ENCODE results near the gene PHF21B.

DNA sequence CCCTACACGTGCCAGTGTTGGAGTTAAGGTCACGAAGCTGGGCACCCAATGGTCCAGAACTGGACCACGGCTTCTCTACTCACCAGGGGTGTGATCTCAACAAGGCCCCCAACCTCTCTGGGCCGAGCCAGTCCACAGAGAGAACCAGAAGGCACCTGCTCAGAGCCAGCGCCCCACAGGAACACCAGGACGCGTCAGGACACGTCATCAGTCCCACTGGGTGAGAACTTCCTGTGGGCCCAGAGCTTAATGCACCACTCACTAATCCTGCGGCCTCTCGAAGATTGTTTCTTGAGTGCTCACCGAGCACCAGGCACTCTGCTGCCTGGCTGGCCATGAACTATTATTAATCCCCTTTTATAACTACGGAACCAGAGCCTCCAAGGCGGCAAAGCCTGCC is 10.1 kb downstream of the PHF21B start:
- TF ChIP-seq POLR2AphosphoS5 (IDR thresholded peaks at IDR 0.05; ENCODE audit: low read depth, low read length) (no peak), CTCF (IDR thresholded peaks at IDR 0.05) (no peak), TCF7L2 (IDR thresholded peaks at IDR 0.05; ENCODE audit: low read depth, low read length) (no peak)
- TF ChIP-seq, protein P1, sequence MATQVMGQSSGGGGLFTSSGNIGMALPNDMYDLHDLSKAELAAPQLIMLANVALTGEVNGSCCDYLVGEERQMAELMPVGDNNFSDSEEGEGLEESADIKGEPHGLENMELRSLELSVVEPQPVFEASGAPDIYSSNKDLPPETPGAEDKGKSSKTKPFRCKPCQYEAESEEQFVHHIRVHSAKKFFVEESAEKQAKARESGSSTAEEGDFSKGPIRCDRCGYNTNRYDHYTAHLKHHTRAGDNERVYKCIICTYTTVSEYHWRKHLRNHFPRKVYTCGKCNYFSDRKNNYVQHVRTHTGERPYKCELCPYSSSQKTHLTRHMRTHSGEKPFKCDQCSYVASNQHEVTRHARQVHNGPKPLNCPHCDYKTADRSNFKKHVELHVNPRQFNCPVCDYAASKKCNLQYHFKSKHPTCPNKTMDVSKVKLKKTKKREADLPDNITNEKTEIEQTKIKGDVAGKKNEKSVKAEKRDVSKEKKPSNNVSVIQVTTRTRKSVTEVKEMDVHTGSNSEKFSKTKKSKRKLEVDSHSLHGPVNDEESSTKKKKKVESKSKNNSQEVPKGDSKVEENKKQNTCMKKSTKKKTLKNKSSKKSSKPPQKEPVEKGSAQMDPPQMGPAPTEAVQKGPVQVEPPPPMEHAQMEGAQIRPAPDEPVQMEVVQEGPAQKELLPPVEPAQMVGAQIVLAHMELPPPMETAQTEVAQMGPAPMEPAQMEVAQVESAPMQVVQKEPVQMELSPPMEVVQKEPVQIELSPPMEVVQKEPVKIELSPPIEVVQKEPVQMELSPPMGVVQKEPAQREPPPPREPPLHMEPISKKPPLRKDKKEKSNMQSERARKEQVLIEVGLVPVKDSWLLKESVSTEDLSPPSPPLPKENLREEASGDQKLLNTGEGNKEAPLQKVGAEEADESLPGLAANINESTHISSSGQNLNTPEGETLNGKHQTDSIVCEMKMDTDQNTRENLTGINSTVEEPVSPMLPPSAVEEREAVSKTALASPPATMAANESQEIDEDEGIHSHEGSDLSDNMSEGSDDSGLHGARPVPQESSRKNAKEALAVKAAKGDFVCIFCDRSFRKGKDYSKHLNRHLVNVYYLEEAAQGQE (IDR thresholded peaks at IDR 0.05; ENCODE audit: insufficient read depth in 1 of 2, low read depth in 2 of 2, low read length in 1 of 2): no peak
